ENCODE results near the gene SEMA4D. TPM values are rescaled to one million over a fixed set of nuclear protein-coding genes. Genes with fewer than 3 reads are reported as not detected.

SEMA4D gene
- total RNA-seq, 4 donors from 2014 or later, result 13.4 to 27.3 (median 24.8) TPM

DNA sequence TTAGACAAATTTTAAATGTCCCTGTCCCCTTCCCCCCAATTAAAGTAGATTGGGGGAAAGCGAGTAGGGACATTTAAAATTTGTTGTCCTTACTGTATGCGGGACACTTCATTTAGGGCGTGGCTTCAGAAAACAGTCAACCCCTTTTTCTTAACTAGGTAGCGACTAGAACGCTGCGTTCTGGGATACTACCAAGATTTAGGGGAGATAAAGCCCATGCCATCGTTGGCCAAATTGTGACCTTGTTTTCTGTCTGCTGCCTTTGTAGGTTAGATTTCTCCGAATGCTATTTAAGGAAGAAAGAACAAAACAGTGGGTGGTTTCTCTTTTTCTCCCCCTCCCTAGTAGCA, 185.7 kb downstream of the SEMA4D start:
- Histone ChIP-seq H3K4me1 (peaks cover 0 to 32% (median 21%) of the 10 kb centered on the region in 4 donors), H3K27ac (no peak overlapping the region), H3K36me3 (peaks cover 0 to 4% (median 0%) of the 10 kb centered on the region in 3 donors), H3K4me3 (peak overlapping the region in 3 of 4 donors; percentile 48 to 92 (median 89)), H3K9me3 (no peaks in the 10 kb centered on the region), H3K27me3 (no peaks in the 10 kb centered on the region)
- DNase-seq (ENCODE audit: low spot score in 2 of 2), result no peak
- 1% methylated on average over 8 of the region's 8 CpGs for WGBS, 2 donors
- TF ChIP-seq, protein P1, sequence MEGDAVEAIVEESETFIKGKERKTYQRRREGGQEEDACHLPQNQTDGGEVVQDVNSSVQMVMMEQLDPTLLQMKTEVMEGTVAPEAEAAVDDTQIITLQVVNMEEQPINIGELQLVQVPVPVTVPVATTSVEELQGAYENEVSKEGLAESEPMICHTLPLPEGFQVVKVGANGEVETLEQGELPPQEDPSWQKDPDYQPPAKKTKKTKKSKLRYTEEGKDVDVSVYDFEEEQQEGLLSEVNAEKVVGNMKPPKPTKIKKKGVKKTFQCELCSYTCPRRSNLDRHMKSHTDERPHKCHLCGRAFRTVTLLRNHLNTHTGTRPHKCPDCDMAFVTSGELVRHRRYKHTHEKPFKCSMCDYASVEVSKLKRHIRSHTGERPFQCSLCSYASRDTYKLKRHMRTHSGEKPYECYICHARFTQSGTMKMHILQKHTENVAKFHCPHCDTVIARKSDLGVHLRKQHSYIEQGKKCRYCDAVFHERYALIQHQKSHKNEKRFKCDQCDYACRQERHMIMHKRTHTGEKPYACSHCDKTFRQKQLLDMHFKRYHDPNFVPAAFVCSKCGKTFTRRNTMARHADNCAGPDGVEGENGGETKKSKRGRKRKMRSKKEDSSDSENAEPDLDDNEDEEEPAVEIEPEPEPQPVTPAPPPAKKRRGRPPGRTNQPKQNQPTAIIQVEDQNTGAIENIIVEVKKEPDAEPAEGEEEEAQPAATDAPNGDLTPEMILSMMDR (IDR thresholded peaks at IDR 0.05), result no peak
- TF ChIP-seq EP300 (IDR thresholded peaks at IDR 0.05) (no peak), POLR2A (IDR thresholded peaks at IDR 0.05) (no peak)

DNA sequence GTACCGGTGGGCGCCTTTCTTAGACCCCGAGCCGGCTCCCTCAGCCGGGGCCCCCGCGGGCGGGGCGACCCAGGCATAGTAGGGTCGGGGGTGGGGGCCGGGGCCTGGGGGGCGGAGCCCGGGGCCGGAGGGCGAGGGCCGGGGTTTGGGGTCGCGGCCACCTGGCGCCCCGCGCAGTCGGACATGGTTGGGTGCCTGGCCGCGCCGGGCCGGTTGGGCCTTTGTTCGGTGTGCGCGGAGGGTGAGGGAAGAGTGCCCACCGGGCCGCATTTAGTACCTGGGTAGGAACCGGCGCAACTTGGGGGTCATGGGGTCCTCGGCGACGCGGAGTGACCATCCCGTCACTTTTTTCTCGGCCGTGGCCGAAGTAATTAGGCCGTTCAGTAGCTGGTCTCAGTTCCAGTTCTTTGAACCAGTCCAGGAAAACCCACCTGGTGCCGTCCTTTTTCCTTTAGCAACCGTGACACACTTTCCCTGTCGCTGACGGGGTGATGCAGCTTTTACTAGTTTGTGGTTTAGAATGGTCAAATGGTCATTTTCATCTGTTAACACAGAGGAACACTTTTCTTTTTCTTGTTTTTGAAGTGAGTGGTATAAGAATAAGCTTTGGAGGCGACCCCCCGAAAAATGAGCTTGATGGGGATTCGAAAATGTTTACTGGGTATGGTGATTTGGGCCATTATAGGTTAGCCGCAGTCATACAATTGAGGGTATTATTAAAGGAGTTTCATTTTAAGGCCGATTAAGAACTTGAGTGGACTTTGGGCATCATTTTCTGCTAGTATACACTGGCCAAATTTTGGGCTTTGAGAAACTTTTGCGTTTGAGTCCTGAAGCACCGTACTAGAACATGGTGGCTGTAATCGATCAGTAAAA, 186.3 kb downstream of the SEMA4D start:
- Histone ChIP-seq H3K36me3 (peaks cover 0 to 4% (median 0%) of the 10 kb centered on the region in 3 donors), H3K4me3 (peak overlapping the region; percentile 48 to 93 (median 90)), H3K27ac (peak overlapping the region; percentile 37 to 99 (median 61)), H3K9me3 (no peaks in the 10 kb centered on the region), H3K27me3 (no peaks in the 10 kb centered on the region), H3K4me1 (peaks cover 0 to 30% (median 21%) of the 10 kb centered on the region in 4 donors)
- DNase-seq (ENCODE audit: low spot score in 2 of 2), result no peak
- TF ChIP-seq, protein P1 (IDR thresholded peaks at IDR 0.05), result no peak
- TF ChIP-seq EP300 (IDR thresholded peaks at IDR 0.05) (no peak), POLR2A (IDR thresholded peaks at IDR 0.05) (no peak)
- WGBS, 2 donors, result 0 to 1% methylated on average over 31 to 32 of the region's 54 CpGs

Small RNAs within 50 kb of the gene (small RNA-seq; reads per million reads assigned to genes)
- not detected for gene MIR3153

Other genes with a start within 250 kb of the SEMA4D start
- 1 to 10 TPM; 3.5 to 7.2 (median 6.1) TPM for gene CKS2, start 186.9 kb downstream of the SEMA4D start, total RNA-seq
- 10 to 100 TPM; 57.7 to 77.1 (median 64.8) TPM for gene SECISBP2, start 179.6 kb downstream of the SEMA4D start, total RNA-seq
- gene GADD45G, start 106.9 kb upstream of the SEMA4D start, total RNA-seq, result 10 to 100 TPM in 3 of 4 donors, 1 to 10 TPM in 1; 5.7 to 45.8 (median 26.8) TPM